Activated naive CD4-positive, alpha-beta T cell treated with anti-CD3 and anti-CD28 coated beads for 36 hours (primary cell): ENCODE data around the gene AFAP1. TPM values are rescaled to one million over a fixed set of nuclear protein-coding genes. Genes with fewer than 3 reads are reported as not detected.
A peak's percentile ranks its signal among the peaks of the same experiment; 100 is the strongest.

Experiments used
- CTCF ChIA-PET: fragments of 350-600 bp; sonication (Branson Sonifier 250); formaldehyde crosslinking; loops from one replicate; lab custom pipeline; 2021; ENCODE audit warnings: antibody characterized with exemption; lab: Charles Lee
- DNase-seq: peaks from one replicate; pipeline ENCODE4 v3.0.0-alpha.2; 2020
- H3K27ac Mint-ChIP-seq: one replicate; pipeline ENCODE4 v1.8.0; 2021; ENCODE audit warnings: mild to moderate bottlenecking, mixed read lengths
- H3K27me3 Mint-ChIP-seq: one replicate; pipeline ENCODE4 v1.8.0; 2021; ENCODE audit warnings: low read depth, mixed read lengths
- H3K36me3 Mint-ChIP-seq: one replicate; pipeline ENCODE4 v1.8.0; 2021; ENCODE audit warnings: low read depth, mixed read lengths
- H3K4me1 Mint-ChIP-seq: one replicate; pipeline ENCODE4 v1.8.0; 2021; ENCODE audit warnings: low read depth, mixed read lengths
- H3K4me3 Mint-ChIP-seq: one replicate; pipeline ENCODE4 v1.8.0; 2021; ENCODE audit warnings: mild to moderate bottlenecking, moderate library complexity, mixed read lengths
- H3K9me3 Mint-ChIP-seq: one replicate; pipeline ENCODE4 v1.8.0; 2021; ENCODE audit warnings: mixed read lengths
- intact Hi-C: fragments of 100-400 bp; cut with micrococcal nuclease; formaldehyde crosslinking; loops from one replicate; pipeline ENCODE4 v1.15.1; 2023
- total RNA-seq, 2 experiments: library from RNA; stranded (reverse); gene quantifications; one replicate each; pipeline ENCODE4 v1.2.3, GENCODE V29; 2021

AFAP1 gene
- total RNA-seq, 2 experiments from 2014 or later: 26.7 to 28.8 TPM

- H3K4me1 Mint-ChIP-seq: peaks cover 4% of the 10 kb centered on the region
- no peaks in the 10 kb centered on the region for H3K36me3 Mint-ChIP-seq
- H3K27me3 Mint-ChIP-seq: no peaks in the 10 kb centered on the region
- intact Hi-C loops: loop anchor here (1.0 kb wide), 2 partner anchors 80 to 265 kb away; no protein-coding TSS in a partner anchor
- H3K27ac Mint-ChIP-seq: no peak overlapping the region
- CTCF ChIA-PET: interaction anchor here (0.6 to 1.4 kb wide), 3 partner anchors 80 to 521 kb away, joined by 3 to 8 read pairs (median 3); no protein-coding TSS in a partner anchor
- H3K9me3 Mint-ChIP-seq: no peaks in the 10 kb centered on the region
- H3K4me3 Mint-ChIP-seq: no peak overlapping the region
- peak; percentile 33 for DNase-seq
Measured at GRCh38 chr4:7721984-7722551, 217.6 kb downstream of the AFAP1 start.

- H3K36me3 Mint-ChIP-seq: no peaks in the 10 kb centered on the region
- CTCF ChIA-PET: interaction anchor here (0.5 to 2.4 kb wide), 12 partner anchors 9 to 527 kb away, joined by 3 to 16 read pairs (median 3); partner anchors contain the start of gene SORCS2
- no peaks in the 10 kb centered on the region for H3K9me3 Mint-ChIP-seq
- peaks cover 4% of the 10 kb centered on the region for H3K4me1 Mint-ChIP-seq
- H3K27me3 Mint-ChIP-seq: no peaks in the 10 kb centered on the region
- H3K27ac Mint-ChIP-seq: no peak overlapping the region
- DNase-seq: peak; percentile 77
- H3K4me3 Mint-ChIP-seq: no peak overlapping the region
- intact Hi-C loops: no loop called here
Measured at GRCh38 chr4:7719354-7720174, 220.1 kb downstream of the AFAP1 start.

- Mint-ChIP-seq H3K9me3 (no peaks in the 10 kb centered on the region), H3K4me1 (peaks cover 4% of the 10 kb centered on the region), H3K27ac (no peak overlapping the region), H3K4me3 (no peak overlapping the region), H3K36me3 (no peaks in the 10 kb centered on the region), H3K27me3 (no peaks in the 10 kb centered on the region)
- intact Hi-C loops: no loop called here
- DNase-seq: no peak
- CTCF ChIA-PET: no interaction called here
Measured at GRCh38 chr4:7717946-7718490, 221.6 kb downstream of the AFAP1 start.

- CTCF ChIA-PET: no interaction called here
- intact Hi-C loops: no loop called here
- no peaks in the 10 kb centered on the region for H3K4me1 Mint-ChIP-seq
- no peak overlapping the region for H3K4me3 Mint-ChIP-seq
- H3K27ac Mint-ChIP-seq: no peak overlapping the region
- no peaks in the 10 kb centered on the region for H3K27me3 Mint-ChIP-seq
- H3K9me3 Mint-ChIP-seq: no peaks in the 10 kb centered on the region
- no peak for DNase-seq
- no peaks in the 10 kb centered on the region for H3K36me3 Mint-ChIP-seq
Measured at GRCh38 chr4:7717161-7717560, 222.5 kb downstream of the AFAP1 start.

- Mint-ChIP-seq H3K9me3 (no peaks in the 10 kb centered on the region), H3K27me3 (no peaks in the 10 kb centered on the region), H3K4me3 (no peak overlapping the region), H3K36me3 (no peaks in the 10 kb centered on the region), H3K4me1 (no peaks in the 10 kb centered on the region), H3K27ac (no peak overlapping the region)
- DNase-seq: no peak
- CTCF ChIA-PET: no interaction called here
- intact Hi-C loops: no loop called here
Measured at GRCh38 chr4:7716010-7716721, 223.5 kb downstream of the AFAP1 start.

- CTCF ChIA-PET: no interaction called here
- Mint-ChIP-seq H3K27me3 (no peaks in the 10 kb centered on the region), H3K4me3 (no peak overlapping the region), H3K9me3 (no peaks in the 10 kb centered on the region), H3K4me1 (no peaks in the 10 kb centered on the region), H3K27ac (no peak overlapping the region), H3K36me3 (no peaks in the 10 kb centered on the region)
- intact Hi-C loops: no loop called here
- no peak for DNase-seq
Measured at GRCh38 chr4:7715271-7716009, 224.2 kb downstream of the AFAP1 start.

- DNase-seq: no peak
- Mint-ChIP-seq H3K9me3 (no peaks in the 10 kb centered on the region), H3K4me1 (no peaks in the 10 kb centered on the region), H3K27me3 (no peaks in the 10 kb centered on the region), H3K4me3 (no peak overlapping the region), H3K27ac (no peak overlapping the region), H3K36me3 (no peaks in the 10 kb centered on the region)
- CTCF ChIA-PET: no interaction called here
- intact Hi-C loops: no loop called here
Measured at GRCh38 chr4:7714738-7715137, 224.9 kb downstream of the AFAP1 start.

GRCh38 chr4:7714176-7714575, 225.5 kb downstream of the AFAP1 start:
- no peak for DNase-seq
- Mint-ChIP-seq H3K4me1 (no peaks in the 10 kb centered on the region), H3K27ac (no peak overlapping the region), H3K4me3 (no peak overlapping the region), H3K36me3 (no peaks in the 10 kb centered on the region), H3K27me3 (no peaks in the 10 kb centered on the region), H3K9me3 (no peaks in the 10 kb centered on the region)
- intact Hi-C loops: no loop called here
- CTCF ChIA-PET: no interaction called here

- Mint-ChIP-seq H3K9me3 (no peaks in the 10 kb centered on the region), H3K4me1 (no peaks in the 10 kb centered on the region), H3K4me3 (no peak overlapping the region), H3K36me3 (no peaks in the 10 kb centered on the region), H3K27ac (no peak overlapping the region), H3K27me3 (no peaks in the 10 kb centered on the region)
- intact Hi-C loops: no loop called here
- no peak for DNase-seq
- CTCF ChIA-PET: no interaction called here
Measured at GRCh38 chr4:7713757-7714156, 225.9 kb downstream of the AFAP1 start.

GRCh38 chr4:7712021-7712671, 227.5 kb downstream of the AFAP1 start:
- H3K4me3 Mint-ChIP-seq: no peak overlapping the region
- no peak for DNase-seq
- no peaks in the 10 kb centered on the region for H3K9me3 Mint-ChIP-seq
- H3K4me1 Mint-ChIP-seq: no peaks in the 10 kb centered on the region
- no peaks in the 10 kb centered on the region for H3K27me3 Mint-ChIP-seq
- CTCF ChIA-PET: no interaction called here
- intact Hi-C loops: no loop called here
- H3K36me3 Mint-ChIP-seq: no peaks in the 10 kb centered on the region
- H3K27ac Mint-ChIP-seq: no peak overlapping the region

- no peaks in the 10 kb centered on the region for H3K36me3 Mint-ChIP-seq
- no peak overlapping the region for H3K4me3 Mint-ChIP-seq
- H3K27ac Mint-ChIP-seq: no peak overlapping the region
- CTCF ChIA-PET: no interaction called here
- intact Hi-C loops: no loop called here
- no peaks in the 10 kb centered on the region for H3K4me1 Mint-ChIP-seq
- H3K27me3 Mint-ChIP-seq: no peaks in the 10 kb centered on the region
- DNase-seq: no peak
- no peaks in the 10 kb centered on the region for H3K9me3 Mint-ChIP-seq
Measured at GRCh38 chr4:7711307-7711963, 228.2 kb downstream of the AFAP1 start.
